ENCODE measurements around the gene SDC1. TPM values are rescaled to one million over a fixed set of nuclear protein-coding genes. Genes with fewer than 3 reads are reported as not detected.
A peak's percentile ranks its signal among the peaks of the same experiment; 100 is the strongest.

Gene SDC1
- total and polyA plus RNA-seq, 8 donors = 88.9 to 278 (median 117) TPM

- peaks cover 5 to 9% of the 10 kb centered on the region in 2 donors for H3K4me1 ChIP-seq
- H3K36me3 ChIP-seq = no peaks in the 10 kb centered on the region
- H3K27me3 ChIP-seq = peaks cover 0 to 14% of the 10 kb centered on the region in 2 donors
- TF ChIP-seq, protein P1, sequence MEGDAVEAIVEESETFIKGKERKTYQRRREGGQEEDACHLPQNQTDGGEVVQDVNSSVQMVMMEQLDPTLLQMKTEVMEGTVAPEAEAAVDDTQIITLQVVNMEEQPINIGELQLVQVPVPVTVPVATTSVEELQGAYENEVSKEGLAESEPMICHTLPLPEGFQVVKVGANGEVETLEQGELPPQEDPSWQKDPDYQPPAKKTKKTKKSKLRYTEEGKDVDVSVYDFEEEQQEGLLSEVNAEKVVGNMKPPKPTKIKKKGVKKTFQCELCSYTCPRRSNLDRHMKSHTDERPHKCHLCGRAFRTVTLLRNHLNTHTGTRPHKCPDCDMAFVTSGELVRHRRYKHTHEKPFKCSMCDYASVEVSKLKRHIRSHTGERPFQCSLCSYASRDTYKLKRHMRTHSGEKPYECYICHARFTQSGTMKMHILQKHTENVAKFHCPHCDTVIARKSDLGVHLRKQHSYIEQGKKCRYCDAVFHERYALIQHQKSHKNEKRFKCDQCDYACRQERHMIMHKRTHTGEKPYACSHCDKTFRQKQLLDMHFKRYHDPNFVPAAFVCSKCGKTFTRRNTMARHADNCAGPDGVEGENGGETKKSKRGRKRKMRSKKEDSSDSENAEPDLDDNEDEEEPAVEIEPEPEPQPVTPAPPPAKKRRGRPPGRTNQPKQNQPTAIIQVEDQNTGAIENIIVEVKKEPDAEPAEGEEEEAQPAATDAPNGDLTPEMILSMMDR (IDR thresholded peaks at IDR 0.05) = no peak
- DNase-seq = peak in 2 of 4 donors; percentile 83 to 89
- peak overlapping the region; percentile 27 to 48 for H3K27ac ChIP-seq
- intact Hi-C loops (cut with DNase I) = no loop called here
- ATAC-seq = peak; percentile 71
- no peak overlapping the region for H3K4me3 ChIP-seq
- H3K9me3 ChIP-seq = no peaks in the 10 kb centered on the region
Measured at GRCh38 chr2:20217041-20217970, 7.6 kb downstream of the SDC1 start.

GRCh38 chr2:20216130-20217025 is 8.6 kb downstream of the SDC1 start:
- no peak for ATAC-seq
- H3K36me3 ChIP-seq = no peaks in the 10 kb centered on the region
- H3K4me3 ChIP-seq = no peak overlapping the region
- H3K9me3 ChIP-seq = no peaks in the 10 kb centered on the region
- H3K27me3 ChIP-seq = peaks cover 0 to 4% of the 10 kb centered on the region in 2 donors
- intact Hi-C loops (cut with DNase I) = no loop called here
- no peak overlapping the region for H3K27ac ChIP-seq
- H3K4me1 ChIP-seq = peaks cover 5 to 7% of the 10 kb centered on the region in 2 donors
- no peak for DNase-seq
- TF ChIP-seq, protein P1 (IDR thresholded peaks at IDR 0.05) = no peak

GRCh38 chr2:20215183-20216040 is 9.5 kb downstream of the SDC1 start:
- Histone ChIP-seq H3K4me1 (peaks cover 5 to 7% of the 10 kb centered on the region in 2 donors), H3K27ac (no peak overlapping the region), H3K4me3 (no peak overlapping the region), H3K9me3 (no peaks in the 10 kb centered on the region), H3K27me3 (no peaks in the 10 kb centered on the region), H3K36me3 (no peaks in the 10 kb centered on the region)
- intact Hi-C loops (cut with DNase I) = no loop called here
- DNase-seq (no peak), ATAC-seq (no peak)
- TF ChIP-seq, protein P1 (IDR thresholded peaks at IDR 0.05) = no peak

- Histone ChIP-seq H3K27ac (no peak overlapping the region), H3K27me3 (no peaks in the 10 kb centered on the region), H3K4me3 (no peak overlapping the region), H3K36me3 (no peaks in the 10 kb centered on the region), H3K4me1 (peaks cover 5 to 7% of the 10 kb centered on the region in 2 donors), H3K9me3 (no peaks in the 10 kb centered on the region)
- ATAC-seq = no peak
- intact Hi-C loops (cut with DNase I) = no loop called here
- no peak for DNase-seq
- TF ChIP-seq, protein P1 (IDR thresholded peaks at IDR 0.05) = no peak
Measured at GRCh38 chr2:20214566-20215182, 10.3 kb downstream of the SDC1 start.

All from left lung (tissue), 10 donors.